Heart right ventricle (tissue), 16 donors: ENCODE measurements around the gene RECK. TPM values are rescaled to one million over a fixed set of nuclear protein-coding genes. Genes with fewer than 3 reads are reported as not detected.
A peak's percentile ranks its signal among the peaks of the same experiment; 100 is the strongest.

ENCODE experiments used
- ATAC-seq, 8 donors: fragments of 200-7000 bp; cut with Tn5 transposase; one replicate each; pipeline ENCODE4 v1.9.1; 2020; ENCODE audit warnings: mild to moderate bottlenecking in 8 of 8, moderate library complexity in 8 of 8, moderate number of reproducible peaks in 1 of 8
- DNase-seq, 2 donors: peaks; one replicate each; pipeline ENCODE4 v3.0.0-alpha.2; 2020
- H3K27ac ChIP-seq, 10 donors: fragments of 200-600 bp; sonication (generic) in 2 of 10; one replicate each; pipeline versions ENCODE4 v1.5.0 to v1.8.0; 2020 to 2022; ENCODE audit warnings: mild to moderate bottlenecking in 3 of 10
- H3K27me3 ChIP-seq, 7 donors: fragments of 200-600 bp; one replicate each; pipeline ENCODE4 v1.8.0; 2021 to 2022; ENCODE audit warnings: mild to moderate bottlenecking in 2 of 7
- H3K36me3 ChIP-seq, 9 donors: fragments of 200-600 bp; sonication (generic) in 1 of 9; one replicate each; pipeline versions ENCODE4 v1.5.0 to v1.8.0; 2020 to 2022; ENCODE audit warnings: mild to moderate bottlenecking in 2 of 9
- H3K4me1 ChIP-seq, 9 donors: fragments of 200-600 bp; sonication (generic) in 1 of 9; one replicate each; pipeline versions ENCODE4 v1.5.0 to v1.8.0; 2020 to 2022; ENCODE audit warnings: mild to moderate bottlenecking in 4 of 9
- H3K4me3 ChIP-seq, 10 donors: fragments of 200-600 bp; sonication (generic) in 2 of 10; one replicate each; pipeline versions ENCODE4 v1.5.0 to v1.8.0; 2020 to 2022; ENCODE audit warnings: mild to moderate bottlenecking in 7 of 10, moderate library complexity in 2 of 10
- H3K9me3 ChIP-seq, 11 donors: fragments of 200-600 bp in 10 of 11; sonication (generic) in 2 of 11; one replicate each; pipeline versions ENCODE4 v1.5.0 to v1.8.0; 2013 to 2022; ENCODE audit warnings: mild to moderate bottlenecking in 2 of 11, control low read depth in 1 of 11, moderate library complexity in 1 of 11
- WGBS, 2 donors: extraction: QIAGEN DNeasy Blood & Tissue Kit; methylation state at CpG; one replicate each; pipeline ENCODE4 v1.1.7; 2013; ENCODE audit warnings: inconsistent platforms in 1 of 2; 5-methylcytosine and 5-hydroxymethylcytosine counted together
- intact Hi-C, 10 donors: fragments of 100-400 bp; cut with DNase I; formaldehyde crosslinking; loops; one replicate each; pipeline versions ENCODE4 v1.11.1 to v1.14.2; 2022
- polyA plus RNA-seq, 2 donors: library from polyadenylated mRNA; stranded (reverse); fragments of 200-250 nt; gene quantifications; one replicate each; pipeline ENCODE4 v1.2.3, GENCODE V29; 2013
- total RNA-seq, 10 donors: library from RNA; stranded (reverse); fragmentation: NEBNext Ultra II Directional in 3 of 10; extraction: Animal tissue kit (Norgen Biotek cat#: 25700) in 3 of 10; gene quantifications; one replicate each; pipeline versions ENCODE4 v1.2.1 to v1.2.4, GENCODE V29; 2021 to 2023
- TF ChIP-seq, protein P1 (sequence below), 9 donors: fragments of 200-600 bp; sonication (generic) in 2 of 9; IDR thresholded peaks; one replicate each; pipeline versions ENCODE4 v1.5.0 to v1.8.0; 2021 to 2022; ENCODE audit warnings: antibody characterized with exemption in 9 of 9, mild to moderate bottlenecking in 5 of 9, moderate library complexity in 1 of 9
- donor health status: Arrhythmogenic right ventricular cardiomyopathy.
- donor health status: ischemic (EF 13 %, LVEDD 7.1; RV severe dilation, severe dysfunction).
- donor health status: healthy with polysubstance abuse.
- donor health status: DM: no; HTN: yes; CAD: no.
- donor health status: DM: no; HTN: no; CAD: no.
- donor health status: ischemic (EF 25% LVEDD 6.9; RV normal size, moderate dysfunction).
- donor health status: ischemic (EF 25% LVEDD 5.7; RV mildly dilated, moderate dysfunction).
- donor health status: healthy.
- donor health status: DM: yes; HTN: yes; CAD: no.
- donor health status: Ischemic cardiomyopathy.
- donor health status: ischemic (EF 35%, LVEDD 5.7; RV mildly dilated, moderate dysfunction).
- donor health status: nonischemic (EF 11% LVEDD 7.7; RV severe dilation, severe dysfunction).
- donor health status: DM: yes; HTN: yes; CAD: no.
- donor health status: PGD.
- donor health status: ischemic (EF 29% LVEDD 5.4; RV normal size, mild dysfunction).
- donor health status: nonischemic (EF 23%, LVEDD 6.1; RV moderate dilation, normal function).

RECK gene
- total and polyA plus RNA-seq, 12 donors = 2.9 to 5.8 (median 5.1) TPM

DNA sequence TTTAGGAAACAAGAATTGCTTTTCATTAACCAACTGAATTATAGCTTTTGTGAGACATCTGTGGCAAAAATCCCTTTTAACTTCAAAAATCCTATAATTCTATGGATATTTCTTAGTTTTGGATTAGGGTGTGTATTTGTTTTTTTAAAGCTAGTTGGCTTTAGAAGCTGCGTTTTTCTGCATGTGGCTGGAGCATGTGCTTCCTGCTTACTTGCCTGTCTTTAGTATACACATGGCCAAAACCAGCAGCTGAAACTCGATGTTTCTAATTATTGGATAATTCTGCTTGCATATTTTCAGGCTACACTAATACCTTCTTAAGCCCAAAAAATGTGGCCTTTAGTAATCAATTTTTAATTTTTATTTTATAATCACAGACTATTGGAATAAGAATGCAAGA lies 8.9 kb downstream of the RECK start:
- H3K4me1 ChIP-seq = peaks cover 0 to 55% (median 31%) of the 10 kb centered on the region in 9 donors
- ATAC-seq (no peak), DNase-seq (no peak)
- intact Hi-C loops = loop anchor here in 1 of 10 donors (10.0 kb wide), 1 partner anchor 61 kb away; no protein-coding TSS in a partner anchor
- H3K27me3 ChIP-seq = no peaks in the 10 kb centered on the region
- WGBS, 2 donors = 48 to 54% methylated on average over 2 of the region's 2 CpGs
- no peaks in the 10 kb centered on the region for H3K36me3 ChIP-seq
- H3K9me3 ChIP-seq = peaks cover 0 to 7% (median 0%) of the 10 kb centered on the region in 11 donors
- no peak overlapping the region for H3K4me3 ChIP-seq
- TF ChIP-seq, protein P1, sequence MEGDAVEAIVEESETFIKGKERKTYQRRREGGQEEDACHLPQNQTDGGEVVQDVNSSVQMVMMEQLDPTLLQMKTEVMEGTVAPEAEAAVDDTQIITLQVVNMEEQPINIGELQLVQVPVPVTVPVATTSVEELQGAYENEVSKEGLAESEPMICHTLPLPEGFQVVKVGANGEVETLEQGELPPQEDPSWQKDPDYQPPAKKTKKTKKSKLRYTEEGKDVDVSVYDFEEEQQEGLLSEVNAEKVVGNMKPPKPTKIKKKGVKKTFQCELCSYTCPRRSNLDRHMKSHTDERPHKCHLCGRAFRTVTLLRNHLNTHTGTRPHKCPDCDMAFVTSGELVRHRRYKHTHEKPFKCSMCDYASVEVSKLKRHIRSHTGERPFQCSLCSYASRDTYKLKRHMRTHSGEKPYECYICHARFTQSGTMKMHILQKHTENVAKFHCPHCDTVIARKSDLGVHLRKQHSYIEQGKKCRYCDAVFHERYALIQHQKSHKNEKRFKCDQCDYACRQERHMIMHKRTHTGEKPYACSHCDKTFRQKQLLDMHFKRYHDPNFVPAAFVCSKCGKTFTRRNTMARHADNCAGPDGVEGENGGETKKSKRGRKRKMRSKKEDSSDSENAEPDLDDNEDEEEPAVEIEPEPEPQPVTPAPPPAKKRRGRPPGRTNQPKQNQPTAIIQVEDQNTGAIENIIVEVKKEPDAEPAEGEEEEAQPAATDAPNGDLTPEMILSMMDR (IDR thresholded peaks at IDR 0.05) = no peak
- peak overlapping the region in 1 of 10 donors; percentile 12 for H3K27ac ChIP-seq

- Histone ChIP-seq H3K4me1 (peaks cover 0 to 43% (median 18%) of the 10 kb centered on the region in 9 donors), H3K36me3 (no peaks in the 10 kb centered on the region), H3K27me3 (no peaks in the 10 kb centered on the region), H3K9me3 (peaks cover 0 to 7% (median 0%) of the 10 kb centered on the region in 11 donors), H3K27ac (peak overlapping the region in 1 of 10 donors; percentile 5), H3K4me3 (no peak overlapping the region)
- DNase-seq = no peak
- intact Hi-C loops = loop anchor here in 1 of 10 donors (10.0 kb wide), 1 partner anchor 62 kb away; no protein-coding TSS in a partner anchor
- 44 to 77% methylated on average over 2 of the region's 2 CpGs for WGBS, 2 donors
- ATAC-seq = peak in 1 of 8 donors; percentile 14
- TF ChIP-seq, protein P1 (IDR thresholded peaks at IDR 0.05) = no peak
These were observed 10.2 kb downstream of the RECK start for GRCh38 chr9:36046923-36047322.

DNA sequence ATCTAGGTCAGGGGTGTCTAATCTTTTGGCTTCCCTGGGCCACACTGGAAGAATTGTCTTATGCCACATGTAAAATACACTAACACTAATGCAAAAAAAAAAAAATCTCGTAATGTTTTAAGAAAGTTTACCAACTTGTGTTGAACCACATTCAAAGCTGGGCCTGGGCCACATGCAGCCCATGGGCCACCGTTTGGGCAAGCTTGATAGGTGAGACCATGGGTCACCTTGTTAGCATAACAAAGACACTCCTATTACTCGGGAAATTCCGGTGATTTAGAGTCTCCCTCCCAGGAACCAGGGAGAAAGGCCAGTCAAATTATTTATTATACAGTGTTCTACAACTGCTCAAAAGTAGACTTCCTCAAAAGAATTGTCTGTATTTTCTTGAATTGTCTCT lies 12.7 kb downstream of the RECK start:
- no peak for ATAC-seq
- Histone ChIP-seq H3K27ac (no peak overlapping the region), H3K4me3 (no peak overlapping the region), H3K9me3 (no peaks in the 10 kb centered on the region), H3K4me1 (peaks cover 0 to 52% (median 26%) of the 10 kb centered on the region in 9 donors), H3K36me3 (peaks cover 0 to 14% (median 0%) of the 10 kb centered on the region in 9 donors), H3K27me3 (no peaks in the 10 kb centered on the region)
- intact Hi-C loops = loop anchor here in 1 of 10 donors (10.0 kb wide), 1 partner anchor 65 kb away; no protein-coding TSS in a partner anchor
- no peak for DNase-seq
- TF ChIP-seq, protein P1 (IDR thresholded peaks at IDR 0.05) = no peak
- 73 to 86% methylated on average over 4 of the region's 4 CpGs for WGBS, 2 donors

GRCh38 chr9:36050476-36050875 lies 13.8 kb downstream of the RECK start:
- peaks cover 0 to 42% (median 23%) of the 10 kb centered on the region in 9 donors for H3K4me1 ChIP-seq
- intact Hi-C loops = no loop called here
- H3K27ac ChIP-seq = no peak overlapping the region
- TF ChIP-seq, protein P1 (IDR thresholded peaks at IDR 0.05) = no peak
- 85 to 88% methylated on average over 3 of the region's 3 CpGs for WGBS, 2 donors
- no peak overlapping the region for H3K4me3 ChIP-seq
- H3K27me3 ChIP-seq = no peaks in the 10 kb centered on the region
- ATAC-seq (no peak), DNase-seq (no peak)
- no peaks in the 10 kb centered on the region for H3K9me3 ChIP-seq
- H3K36me3 ChIP-seq = peaks cover 0 to 14% (median 0%) of the 10 kb centered on the region in 9 donors
